Epithelial cell of esophagus (primary cell): Measurements from ENCODE around the gene GBGT1.
A peak's percentile ranks its signal among the peaks of the same experiment; 100 is the strongest.

ENCODE experiments used
- DNase-seq: peaks from one replicate; pipeline ENCODE4 v3.0.0; 2010; ENCODE audit warnings: low read depth
- H3K4me3 ChIP-seq: 2 replicates; pipeline ENCODE4 v1.5.1; 2011; ENCODE audit warnings: mild to moderate bottlenecking, low read length, control low read depth
- TF ChIP-seq, protein P1 (sequence below): IDR thresholded peaks from 2 replicates; pipeline ENCODE4 v1.5.1; 2011; ENCODE audit warnings: low read depth, mild to moderate bottlenecking, low read length, control low read depth, inconsistent platforms; ENCODE audit not compliant: insufficient read depth; ENCODE audit errors: missing control alignments

GBGT1 gene

DNA sequence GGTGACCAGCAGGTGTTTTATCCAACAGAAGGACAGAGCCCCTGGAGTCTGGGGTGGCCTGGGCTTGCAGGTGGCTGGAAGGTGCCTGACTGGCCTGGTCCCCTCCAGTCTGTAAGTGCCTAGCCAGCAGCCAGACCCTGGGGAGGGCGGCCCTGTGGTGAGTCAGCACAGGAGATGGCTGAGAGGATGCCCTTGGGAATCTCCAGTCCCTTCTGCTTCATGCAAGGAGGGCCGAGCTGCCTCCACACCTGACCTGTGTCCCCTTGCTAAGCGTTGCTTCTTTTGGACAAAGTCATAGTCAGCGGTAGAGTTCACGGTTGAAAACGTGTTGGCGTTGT is 25.1 kb upstream of the GBGT1 start:
- H3K4me3 ChIP-seq, result no peak overlapping the region
- TF ChIP-seq, protein P1, sequence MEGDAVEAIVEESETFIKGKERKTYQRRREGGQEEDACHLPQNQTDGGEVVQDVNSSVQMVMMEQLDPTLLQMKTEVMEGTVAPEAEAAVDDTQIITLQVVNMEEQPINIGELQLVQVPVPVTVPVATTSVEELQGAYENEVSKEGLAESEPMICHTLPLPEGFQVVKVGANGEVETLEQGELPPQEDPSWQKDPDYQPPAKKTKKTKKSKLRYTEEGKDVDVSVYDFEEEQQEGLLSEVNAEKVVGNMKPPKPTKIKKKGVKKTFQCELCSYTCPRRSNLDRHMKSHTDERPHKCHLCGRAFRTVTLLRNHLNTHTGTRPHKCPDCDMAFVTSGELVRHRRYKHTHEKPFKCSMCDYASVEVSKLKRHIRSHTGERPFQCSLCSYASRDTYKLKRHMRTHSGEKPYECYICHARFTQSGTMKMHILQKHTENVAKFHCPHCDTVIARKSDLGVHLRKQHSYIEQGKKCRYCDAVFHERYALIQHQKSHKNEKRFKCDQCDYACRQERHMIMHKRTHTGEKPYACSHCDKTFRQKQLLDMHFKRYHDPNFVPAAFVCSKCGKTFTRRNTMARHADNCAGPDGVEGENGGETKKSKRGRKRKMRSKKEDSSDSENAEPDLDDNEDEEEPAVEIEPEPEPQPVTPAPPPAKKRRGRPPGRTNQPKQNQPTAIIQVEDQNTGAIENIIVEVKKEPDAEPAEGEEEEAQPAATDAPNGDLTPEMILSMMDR, result no peak
- no peak for DNase-seq

DNA sequence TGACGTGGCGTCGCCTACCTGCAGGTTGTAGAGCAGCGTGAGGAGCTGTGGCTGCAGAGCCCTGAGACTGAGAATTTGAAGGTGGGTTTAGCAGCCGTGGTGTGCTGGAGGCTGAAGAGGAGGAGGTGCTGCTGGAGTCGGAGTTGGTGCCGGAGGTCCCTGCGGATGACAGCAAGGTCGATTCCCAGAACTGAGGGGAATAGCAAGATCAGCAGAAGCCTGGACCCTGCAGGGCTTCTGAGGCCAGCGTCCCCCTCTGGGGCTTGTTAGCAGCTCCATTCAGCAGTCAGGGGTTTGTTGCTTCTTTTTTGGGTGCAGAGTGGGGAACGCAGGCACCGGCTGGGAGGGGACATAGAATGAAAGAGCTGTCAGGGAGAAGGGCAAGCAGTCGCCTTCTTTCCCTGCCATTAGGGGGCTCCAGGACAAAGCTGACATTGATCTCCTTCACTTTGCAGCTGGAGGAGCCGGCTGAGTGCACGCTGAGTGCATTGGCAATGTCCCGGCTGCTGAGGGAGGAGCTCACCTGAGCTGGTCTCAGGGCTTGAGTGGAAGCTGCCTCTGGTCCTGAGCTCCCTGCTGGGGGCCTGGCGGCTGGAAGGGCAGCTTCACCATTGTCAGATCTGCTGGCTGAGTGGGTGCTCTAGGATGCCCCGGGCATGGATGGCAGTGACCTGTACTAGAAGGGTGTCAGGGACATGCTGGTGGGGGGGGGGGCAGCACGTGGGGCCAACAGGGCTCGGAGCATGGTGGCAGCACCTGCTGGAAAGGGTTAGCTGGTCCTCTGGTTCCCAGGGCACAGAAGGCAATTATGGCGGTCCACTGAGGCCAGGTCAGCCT is 24.5 kb upstream of the GBGT1 start:
- TF ChIP-seq, protein P1, result peak; percentile 12
- no peak overlapping the region for H3K4me3 ChIP-seq
- DNase-seq, result peak; percentile 9

DNA sequence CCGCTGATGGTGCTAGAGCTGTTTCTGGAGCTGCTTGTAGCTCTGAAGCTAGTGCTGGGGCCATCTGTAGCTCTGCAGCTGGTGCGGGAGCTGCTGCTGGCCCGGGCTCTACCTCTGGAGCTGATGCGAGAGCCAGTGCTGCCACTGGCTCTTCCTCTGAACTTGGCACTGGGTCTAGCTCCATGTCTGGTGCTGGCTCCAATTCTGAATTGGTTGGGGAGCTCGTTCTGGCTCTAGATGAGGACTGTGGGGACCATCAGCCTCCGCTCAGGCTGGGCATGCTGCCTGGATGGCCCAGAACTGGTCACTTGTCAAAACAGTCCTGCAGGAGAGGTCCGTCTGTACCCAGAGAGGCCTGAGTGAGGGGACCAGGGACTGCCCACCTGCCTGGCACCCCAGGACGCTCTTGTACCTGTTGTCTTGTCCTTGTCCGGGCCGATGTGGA is 23.9 kb upstream of the GBGT1 start:
- no peak overlapping the region for H3K4me3 ChIP-seq
- no peak for DNase-seq
- TF ChIP-seq, protein P1, result no peak

DNA sequence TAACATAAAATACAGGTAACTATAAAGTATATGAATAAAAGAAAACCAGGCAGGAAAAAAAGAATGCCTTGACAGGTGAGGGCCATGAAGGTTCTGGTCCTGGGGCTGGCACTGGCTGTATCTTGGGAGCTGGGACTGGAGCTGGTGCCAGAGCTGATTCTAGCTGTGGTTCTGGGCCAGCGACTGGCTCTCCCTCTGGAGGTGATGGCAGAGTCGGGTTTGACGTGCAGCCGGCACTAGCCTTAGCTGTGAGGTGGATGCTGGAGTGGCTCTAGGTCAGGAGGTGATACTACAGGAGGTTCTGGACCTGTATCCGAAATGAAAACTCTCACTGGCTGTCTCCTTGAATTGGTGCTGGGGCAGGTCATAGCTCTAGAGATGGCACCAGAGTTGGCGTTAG is 23.0 kb upstream of the GBGT1 start:
- TF ChIP-seq, protein P1, result no peak
- DNase-seq, result no peak

DNA sequence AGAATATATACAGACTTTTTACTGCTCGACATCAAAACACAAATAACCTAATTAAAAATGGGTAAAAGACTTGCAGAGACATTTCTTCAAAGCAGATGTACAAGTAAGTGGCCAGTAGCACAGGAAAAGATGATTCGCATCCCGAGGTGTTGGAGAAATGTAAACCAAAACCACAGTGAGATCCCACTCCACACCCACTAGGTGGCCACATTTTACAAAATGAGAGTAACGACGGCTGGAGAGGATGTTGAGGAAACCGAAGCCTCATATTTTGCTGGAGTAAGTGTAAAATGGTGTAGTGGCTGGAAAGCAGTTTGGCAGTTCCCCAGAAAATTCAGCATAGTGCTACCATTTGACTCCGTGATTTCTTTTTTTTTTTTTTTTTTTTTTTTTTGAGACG is 21.3 kb upstream of the GBGT1 start:
- H3K4me3 ChIP-seq, result no peak overlapping the region
- TF ChIP-seq, protein P1, result peak; percentile 74
- DNase-seq, result peak; percentile 73

More for the DNA sequence above, 23.0 kb upstream of the GBGT1 start:
- no peak overlapping the region for H3K4me3 ChIP-seq

DNA sequence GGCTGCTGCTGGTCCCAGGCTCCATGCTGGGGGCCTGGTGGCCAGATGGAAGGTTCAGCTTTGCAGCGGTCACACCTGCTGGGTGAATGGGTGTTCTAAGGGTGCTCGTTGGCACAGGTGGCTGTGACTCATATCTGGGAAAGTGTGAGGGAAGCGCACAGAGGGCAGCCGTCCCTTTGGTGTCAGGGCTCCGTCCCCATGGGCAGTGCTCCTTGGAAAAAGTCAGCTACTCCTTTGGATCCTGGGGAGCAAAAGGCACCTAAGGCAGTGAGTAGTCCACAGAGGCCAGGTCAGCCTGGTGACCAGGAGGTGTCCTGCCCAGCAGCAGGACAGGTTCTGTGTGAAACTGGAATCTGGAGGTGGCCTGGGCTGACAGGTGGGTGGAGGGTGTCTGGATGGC is 18.4 kb upstream of the GBGT1 start:
- H3K4me3 ChIP-seq, result no peak overlapping the region
- DNase-seq, result no peak
- TF ChIP-seq, protein P1, result no peak

DNA sequence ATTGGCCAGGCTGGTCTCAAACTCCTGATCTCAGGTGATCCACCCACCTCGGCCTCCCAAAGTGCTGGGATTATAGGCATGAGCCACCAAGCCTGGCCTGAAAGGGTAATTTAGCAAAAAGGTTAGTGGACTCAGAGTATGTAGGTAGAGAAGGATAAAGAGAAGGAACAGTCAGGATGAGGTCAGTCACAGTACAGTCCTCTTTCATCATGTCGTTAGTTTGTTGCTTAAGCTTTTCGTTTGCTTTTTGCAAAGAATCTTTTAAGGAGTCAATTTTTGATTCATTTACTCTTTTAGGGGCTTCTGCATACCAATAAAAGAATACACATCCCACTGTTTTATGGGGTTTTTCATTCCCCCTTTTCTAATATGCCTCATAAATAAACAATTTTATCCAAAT is 17.8 kb upstream of the GBGT1 start:
- no peak overlapping the region for H3K4me3 ChIP-seq
- peak; percentile 9 for DNase-seq
- TF ChIP-seq, protein P1, result no peak
